IMR-90 (cell line): ENCODE data around the gene ARHGAP15. TPM values are rescaled to one million over a fixed set of nuclear protein-coding genes. Genes with fewer than 3 reads are reported as not detected.

Source experiments
- ATAC-seq: fragments of 200-7000 bp; cut with Tn5 transposase; 2 replicates; pipeline ENCODE4 v1.9.1; 2020; ENCODE audit warnings: low read depth, mild to moderate bottlenecking, moderate library complexity
- BruUV-seq: library from RNA; stranded (reverse); fragments of 400-500 nt; replicated peaks from 2 replicates; lab custom pipeline; 2021; lab: Mats Ljungman, UMichigan
- CTCF ChIA-PET: fragments of 300-600 bp; formaldehyde crosslinking; extraction: SDS; loops from one replicate; lab custom pipeline; 2021; ENCODE audit warnings: antibody characterized with exemption; lab: Yijun Ruan, JAX
- POLR2A ChIA-PET: fragments of 300-600 bp; sonication (Branson Sonifier 250); formaldehyde crosslinking; loops from one replicate; lab custom pipeline; 2022; ENCODE audit warnings: antibody characterized with exemption; ENCODE audit not compliant: unreplicated experiment; lab: Charles Lee
- DNase-seq: peaks from one replicate; pipeline ENCODE4 v3.0.0; 2013
- H2AFZ ChIP-seq: replicated peaks from 2 replicates; pipeline ENCODE3; 2013; ENCODE audit warnings: low read length, mild to moderate bottlenecking; ENCODE audit not compliant: poor library complexity
- H2AK5ac ChIP-seq: 2 replicates; pipeline ENCODE4 v1.6.1; 2013; ENCODE audit warnings: low read depth, low read length, inconsistent platforms
- H2AK9ac ChIP-seq: replicated peaks from 2 replicates; pipeline ENCODE3; 2013; ENCODE audit warnings: mild to moderate bottlenecking, low read depth, low read length, moderate library complexity; ENCODE audit not compliant: poor library complexity
- H2BK120ac ChIP-seq: 2 replicates; pipeline ENCODE4 v1.6.1; 2013; ENCODE audit warnings: low read depth, low read length, inconsistent platforms
- H2BK15ac ChIP-seq: 3 replicates; pipeline ENCODE4 v1.6.1; 2013; ENCODE audit warnings: low read depth, low read length, inconsistent platforms
- H2BK20ac ChIP-seq: 2 replicates; pipeline ENCODE4 v1.6.1; 2013; ENCODE audit warnings: low read depth, mild to moderate bottlenecking, inconsistent platforms, low read length, moderate library complexity
- H2BK5ac ChIP-seq: 2 replicates; pipeline ENCODE4 v1.6.1; 2013; ENCODE audit warnings: mild to moderate bottlenecking, low read depth, low read length, inconsistent platforms; ENCODE audit not compliant: poor library complexity, severe bottlenecking
- H3K14ac ChIP-seq: replicated peaks from 2 replicates; pipeline ENCODE4 v1.6.1; 2013; ENCODE audit warnings: low read depth, low read length, inconsistent platforms
- H3K18ac ChIP-seq: 2 replicates; pipeline ENCODE4 v1.6.1; 2013; ENCODE audit warnings: low read depth, low read length, control low read depth
- H3K23ac ChIP-seq: 2 replicates; pipeline ENCODE4 v1.6.1; 2013; ENCODE audit warnings: low read depth, low read length, inconsistent platforms
- H3K27ac ChIP-seq: 2 replicates; pipeline ENCODE4 v1.5.1; 2013; ENCODE audit warnings: mild to moderate bottlenecking, control low read depth, low read length; ENCODE audit not compliant: insufficient read depth
- H3K27me3 ChIP-seq: 2 replicates; pipeline ENCODE4 v1.6.1; 2013; ENCODE audit warnings: low read length; ENCODE audit not compliant: control insufficient read depth, insufficient read depth
- H3K36me3 ChIP-seq: 2 replicates; pipeline ENCODE4 v1.6.1; 2013; ENCODE audit warnings: low read length, mixed read lengths; ENCODE audit not compliant: control insufficient read depth, insufficient read depth
- H3K4ac ChIP-seq: 2 replicates; pipeline ENCODE4 v1.6.1; 2013; ENCODE audit warnings: low read depth, low read length, inconsistent platforms
- H3K4me1 ChIP-seq: 2 replicates; pipeline ENCODE4 v1.6.1; 2013; ENCODE audit warnings: low read length, mixed read lengths; ENCODE audit not compliant: control insufficient read depth, insufficient read depth
- H3K4me2 ChIP-seq: 2 replicates; pipeline ENCODE4 v1.6.1; 2013; ENCODE audit warnings: low read depth, mild to moderate bottlenecking, control low read depth, low read length, moderate library complexity
- H3K4me3 ChIP-seq: 2 replicates; pipeline ENCODE4 v1.5.1; 2013; ENCODE audit warnings: low read depth, mild to moderate bottlenecking, control low read depth, low read length, moderate library complexity; ENCODE audit not compliant: insufficient read depth
- H3K56ac ChIP-seq: 2 replicates; pipeline ENCODE4 v1.6.1; 2013; ENCODE audit warnings: low read length, inconsistent platforms; ENCODE audit not compliant: insufficient read depth; ENCODE audit errors: extremely low read depth
- H3K79me1 ChIP-seq, 2 experiments: 2 replicates each; pipeline ENCODE4 v1.6.1; 2013; ENCODE audit warnings: low read length in 2 of 2, inconsistent platforms in 1 of 2, low read depth in 1 of 2
- H3K9ac ChIP-seq: 2 replicates; pipeline ENCODE4 v1.6.1; 2013; ENCODE audit warnings: low read depth, low read length, control low read depth
- H3K9me1 ChIP-seq: 2 replicates; pipeline ENCODE4 v1.6.1; 2013; ENCODE audit warnings: low read length, inconsistent platforms; ENCODE audit not compliant: insufficient read depth
- H3K9me3 ChIP-seq: 2 replicates; pipeline ENCODE4 v1.6.1; 2013; ENCODE audit warnings: low read length; ENCODE audit not compliant: control insufficient read depth, insufficient read depth
- H4K20me1 ChIP-seq: 2 replicates; pipeline ENCODE4 v1.6.1; 2013; ENCODE audit warnings: low read length, inconsistent platforms; ENCODE audit not compliant: insufficient read depth
- H4K5ac ChIP-seq: 2 replicates; pipeline ENCODE4 v1.6.1; 2013; ENCODE audit warnings: mild to moderate bottlenecking, low read depth, low read length, control low read depth
- H4K8ac ChIP-seq, 2 experiments: 2 replicates each; pipeline ENCODE4 v1.6.1; 2013; ENCODE audit warnings: low read depth in 2 of 2, low read length in 2 of 2, control low read depth in 1 of 2, inconsistent platforms in 1 of 2
- H4K91ac ChIP-seq: 2 replicates; pipeline ENCODE4 v1.6.1; 2013; ENCODE audit warnings: low read depth, low read length, inconsistent platforms; ENCODE audit not compliant: insufficient read depth
- WGBS, 2 experiments: methylation state at CpG; one replicate each; pipeline versions ENCODE4 v1.1.5 to v1.1.7; 2013; ENCODE audit warnings: missing lambda C conversion rate in 2 of 2; ENCODE audit not compliant: insufficient read length in 1 of 2; ENCODE audit errors: extremely low coverage in 2 of 2; 5-methylcytosine and 5-hydroxymethylcytosine counted together
- dilution Hi-C: fragments of 300-500 bp; cut with HindIII; formaldehyde crosslinking; loops from one replicate; pipeline ENCODE4 v1.14.3; 2018; ENCODE audit warnings: low sequenced_read_pairs; ENCODE audit not compliant: unreplicated experiment
- in situ Hi-C: fragments of 300-500 bp; cut with MboI; formaldehyde crosslinking; loops from 3 replicates; pipeline ENCODE4 v1.14.3; 2019; ENCODE audit warnings: low sequenced_read_pairs, inconsistent platforms, mixed read lengths
- intact Hi-C: fragments of 100-400 bp; cut with micrococcal nuclease; formaldehyde crosslinking; loops from 2 replicates; pipeline ENCODE4 v1.10.0; 2022
- polyA plus RNA-seq, 3 experiments: library from polyadenylated mRNA; depleted of rRNA; stranded (reverse); fragments of >200 nt; gene quantifications; 2 replicates each; pipeline ENCODE4 v1.2.3, GENCODE V29; 2012; ENCODE audit warnings: low replicate concordance in 1 of 3
- total RNA-seq: library from RNA; depleted of rRNA; stranded (reverse); fragments of >200 nt; gene quantifications from 2 replicates; pipeline ENCODE4 v1.2.3, GENCODE V29; 2012
- TF ChIP-seq, protein P1 (sequence below): fragments of 150-350 bp; IDR thresholded peaks from 2 replicates; pipeline ENCODE4 v1.6.1; 2017; ENCODE audit warnings: mild to moderate bottlenecking, antibody characterized with exemption, low read length, low read depth
- TF ChIP-seq, protein P2 (sequence below): conservative IDR thresholded peaks from 2 replicates; pipeline ENCODE4 v1.5.1; 2012; ENCODE audit warnings: mild to moderate bottlenecking, low read depth, low read length, improper control_type of control experiment

ARHGAP15 gene
- total and polyA plus RNA-seq, 2 of the 4 experiments (the other 2 are of a cell fraction): not detected

GRCh38 chr2:143261986-143262385 lies 132.8 kb downstream of the ARHGAP15 start:
- H2BK20ac ChIP-seq: no peak overlapping the region; the same call in 1 of the 2 replicates
- WGBS, 2 experiments: no CpG with 5 or more reads among the region's 4 CpGs
- ChIA-PET CTCF (interaction anchor here (0.6 to 1.1 kb wide), 2 partner anchors 9 to 150 kb away, joined by 3 to 4 read pairs; no protein-coding TSS in a partner anchor), POLR2A (no interaction called here)
- H2BK15ac ChIP-seq: no peak overlapping the region
- no peaks in the 10 kb centered on the region for H3K9me3 ChIP-seq
- TF ChIP-seq, protein P1, sequence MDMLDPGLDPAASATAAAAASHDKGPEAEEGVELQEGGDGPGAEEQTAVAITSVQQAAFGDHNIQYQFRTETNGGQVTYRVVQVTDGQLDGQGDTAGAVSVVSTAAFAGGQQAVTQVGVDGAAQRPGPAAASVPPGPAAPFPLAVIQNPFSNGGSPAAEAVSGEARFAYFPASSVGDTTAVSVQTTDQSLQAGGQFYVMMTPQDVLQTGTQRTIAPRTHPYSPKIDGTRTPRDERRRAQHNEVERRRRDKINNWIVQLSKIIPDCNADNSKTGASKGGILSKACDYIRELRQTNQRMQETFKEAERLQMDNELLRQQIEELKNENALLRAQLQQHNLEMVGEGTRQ: no peak
- TF ChIP-seq, protein P2, sequence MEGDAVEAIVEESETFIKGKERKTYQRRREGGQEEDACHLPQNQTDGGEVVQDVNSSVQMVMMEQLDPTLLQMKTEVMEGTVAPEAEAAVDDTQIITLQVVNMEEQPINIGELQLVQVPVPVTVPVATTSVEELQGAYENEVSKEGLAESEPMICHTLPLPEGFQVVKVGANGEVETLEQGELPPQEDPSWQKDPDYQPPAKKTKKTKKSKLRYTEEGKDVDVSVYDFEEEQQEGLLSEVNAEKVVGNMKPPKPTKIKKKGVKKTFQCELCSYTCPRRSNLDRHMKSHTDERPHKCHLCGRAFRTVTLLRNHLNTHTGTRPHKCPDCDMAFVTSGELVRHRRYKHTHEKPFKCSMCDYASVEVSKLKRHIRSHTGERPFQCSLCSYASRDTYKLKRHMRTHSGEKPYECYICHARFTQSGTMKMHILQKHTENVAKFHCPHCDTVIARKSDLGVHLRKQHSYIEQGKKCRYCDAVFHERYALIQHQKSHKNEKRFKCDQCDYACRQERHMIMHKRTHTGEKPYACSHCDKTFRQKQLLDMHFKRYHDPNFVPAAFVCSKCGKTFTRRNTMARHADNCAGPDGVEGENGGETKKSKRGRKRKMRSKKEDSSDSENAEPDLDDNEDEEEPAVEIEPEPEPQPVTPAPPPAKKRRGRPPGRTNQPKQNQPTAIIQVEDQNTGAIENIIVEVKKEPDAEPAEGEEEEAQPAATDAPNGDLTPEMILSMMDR: no peak
- intact Hi-C loops: no loop called here
- H2AK5ac ChIP-seq: no peak overlapping the region
- DNase-seq (peak; percentile 27), ATAC-seq (no peak)
- no peak overlapping the region for H4K8ac ChIP-seq
- no peaks in the 10 kb centered on the region for H3K36me3 ChIP-seq
- H3K27me3 ChIP-seq: peaks cover 3% of the 10 kb centered on the region; the same call in 1 of the 2 replicates
- H3K9me1 ChIP-seq: no peaks in the 10 kb centered on the region; the same call in 1 of the 2 replicates
- H3K4ac ChIP-seq: no peak overlapping the region
- H4K20me1 ChIP-seq: no peaks in the 10 kb centered on the region
- no peak overlapping the region for H3K23ac ChIP-seq
- no peak overlapping the region for H2AK9ac ChIP-seq
- no peak overlapping the region; the same call in 1 of the 2 replicates for H3K18ac ChIP-seq
- no peak overlapping the region for H2BK5ac ChIP-seq
- no peak overlapping the region for H3K4me3 ChIP-seq
- no peak overlapping the region for H2BK120ac ChIP-seq
- no peak overlapping the region for H4K5ac ChIP-seq
- dilution Hi-C loops: no loop called here
- no peaks in the 10 kb centered on the region for H3K79me1 ChIP-seq
- H3K9ac ChIP-seq: no peak overlapping the region
- no peak overlapping the region for H2AFZ ChIP-seq
- no peak overlapping the region for H3K27ac ChIP-seq
- no peak overlapping the region for H3K14ac ChIP-seq
- H4K91ac ChIP-seq: no peak overlapping the region
- in situ Hi-C loops: no loop called here
- no peak overlapping the region for H3K4me2 ChIP-seq
- H3K56ac ChIP-seq: no peak overlapping the region
- no TSS peak for BruUV-seq
- H3K4me1 ChIP-seq: 0 out of 2 replicates have a peak, but pooled peaks cover 2% of the 10 kb centered on the region
